Neutrophil (primary cell): ENCODE measurements around the gene SLC25A43.

ENCODE experiments used
- H3K27ac ChIP-seq: fragments of 200-600 bp; sonication (generic); 2 replicates; pipeline ENCODE4 v1.5.1; 2016; ENCODE audit warnings: mild to moderate bottlenecking, moderate library complexity
- H3K27me3 ChIP-seq: fragments of 200-600 bp; sonication (generic); 2 replicates; pipeline ENCODE4 v1.6.0; 2016; ENCODE audit warnings: mild to moderate bottlenecking
- H3K36me3 ChIP-seq: fragments of 200-600 bp; sonication (generic); 2 replicates; pipeline ENCODE4 v1.5.1; 2017
- H3K4me1 ChIP-seq, 2 experiments: fragments of 200-600 bp in 1 of 2; sonication (generic) in 1 of 2; 1 replicate in 1 of 2; 2 replicates in 1 of 2; pipeline versions ENCODE4 v1.5.1 to v1.6.1; 2013 to 2016; ENCODE audit warnings: low read depth in 1 of 2, low read length in 1 of 2, mild to moderate bottlenecking in 1 of 2, moderate library complexity in 1 of 2; ENCODE audit not compliant: control insufficient read depth in 1 of 2, insufficient read depth in 1 of 2
- H3K4me3 ChIP-seq, 2 experiments: fragments of 200-600 bp in 1 of 2; sonication (generic) in 1 of 2; 1 replicate in 1 of 2; 2 replicates in 1 of 2; pipeline ENCODE4 v1.5.1; 2013 to 2016; ENCODE audit warnings: low read depth in 1 of 2, low read length in 1 of 2, mild to moderate bottlenecking in 1 of 2, moderate library complexity in 1 of 2
- H3K9me3 ChIP-seq: fragments of 200-600 bp; sonication (generic); 2 replicates; pipeline ENCODE4 v1.5.1; 2016
- CTCF ChIP-seq: fragments of 200-600 bp; sonication (generic); IDR thresholded peaks from 2 replicates; pipeline ENCODE4 v1.5.1; 2016; ENCODE audit warnings: antibody characterized with exemption

SLC25A43 gene

DNA sequence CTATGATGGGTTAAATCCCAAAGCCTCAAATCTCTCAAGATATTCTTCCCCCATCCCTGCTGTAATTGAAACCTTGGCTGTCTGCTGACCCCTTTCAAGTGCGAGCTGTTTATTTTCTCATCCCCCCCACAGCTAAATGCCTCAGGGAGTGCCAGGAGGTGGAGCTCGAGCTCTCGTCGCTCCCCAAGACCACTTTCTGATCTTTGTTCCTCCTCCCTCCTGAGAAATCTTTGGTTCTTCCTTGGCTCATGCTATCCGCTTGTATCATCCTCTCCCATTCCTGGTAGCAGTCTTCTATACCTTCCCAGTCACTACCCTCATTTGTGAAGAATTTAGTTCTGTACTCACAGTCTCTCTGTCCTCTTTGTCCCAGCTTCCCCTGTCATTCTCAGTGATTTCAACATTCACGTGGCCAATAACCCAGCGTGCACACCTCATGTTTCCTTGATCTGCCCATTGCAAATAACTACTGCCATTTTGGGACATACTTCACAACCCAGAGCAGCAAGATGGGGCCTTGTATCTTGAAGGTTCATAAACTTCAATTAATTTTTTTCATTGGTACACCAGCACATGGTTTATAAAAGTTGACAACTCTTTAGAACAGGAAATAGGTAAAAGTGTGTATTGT lies 9.2 kb upstream of the SLC25A43 start:
- no peak for TF ChIP-seq CTCF
- no peaks in the 10 kb centered on the region for H3K27me3 ChIP-seq
- no peaks in the 10 kb centered on the region for H3K4me1 ChIP-seq
- no peaks in the 10 kb centered on the region for H3K9me3 ChIP-seq
- no peak overlapping the region for H3K27ac ChIP-seq
- no peak overlapping the region for H3K4me3 ChIP-seq
- H3K36me3 ChIP-seq: no peaks in the 10 kb centered on the region

- Histone ChIP-seq H3K27me3 (no peaks in the 10 kb centered on the region), H3K4me1 (no peaks in the 10 kb centered on the region), H3K9me3 (no peaks in the 10 kb centered on the region), H3K36me3 (no peaks in the 10 kb centered on the region), H3K27ac (no peak overlapping the region), H3K4me3 (no peak overlapping the region)
- TF ChIP-seq CTCF: no peak
Measured at GRCh38 chrX:119391279-119391678, 7.9 kb upstream of the SLC25A43 start.

DNA sequence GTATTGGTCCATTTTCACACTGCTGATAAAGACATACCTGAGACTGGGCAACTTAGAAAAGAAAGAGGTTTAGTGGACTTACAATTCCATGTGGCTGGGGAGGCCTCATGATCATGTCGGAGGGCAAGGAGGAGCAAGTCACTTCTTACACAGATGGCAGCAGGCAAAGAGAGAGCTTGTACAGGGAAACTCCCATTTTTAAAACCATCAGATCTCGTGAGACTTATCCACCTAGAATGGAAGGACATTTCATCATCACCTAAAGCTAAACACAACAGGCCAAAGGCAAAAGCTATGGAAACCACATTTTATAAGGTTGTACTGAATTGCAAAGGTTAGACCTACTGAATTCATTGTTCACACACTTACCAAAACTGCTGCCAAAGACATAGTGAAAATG lies 6.0 kb upstream of the SLC25A43 start:
- no peak overlapping the region for H3K4me3 ChIP-seq
- H3K27me3 ChIP-seq: no peaks in the 10 kb centered on the region
- H3K36me3 ChIP-seq: no peaks in the 10 kb centered on the region
- H3K27ac ChIP-seq: no peak overlapping the region
- TF ChIP-seq CTCF: no peak
- no peaks in the 10 kb centered on the region for H3K9me3 ChIP-seq
- no peaks in the 10 kb centered on the region for H3K4me1 ChIP-seq

- no peak overlapping the region for H3K27ac ChIP-seq
- H3K4me3 ChIP-seq: peak overlapping the region; percentile 47 to 59
- no peaks in the 10 kb centered on the region for H3K36me3 ChIP-seq
- H3K9me3 ChIP-seq: no peaks in the 10 kb centered on the region
- H3K4me1 ChIP-seq: peaks cover 0 to 4% of the 10 kb centered on the region in 2 experiments
- H3K27me3 ChIP-seq: peaks cover 9% of the 10 kb centered on the region
- no peak for TF ChIP-seq CTCF
Measured at GRCh38 chrX:119398587-119398973, 556 bp upstream of the SLC25A43 start.

DNA sequence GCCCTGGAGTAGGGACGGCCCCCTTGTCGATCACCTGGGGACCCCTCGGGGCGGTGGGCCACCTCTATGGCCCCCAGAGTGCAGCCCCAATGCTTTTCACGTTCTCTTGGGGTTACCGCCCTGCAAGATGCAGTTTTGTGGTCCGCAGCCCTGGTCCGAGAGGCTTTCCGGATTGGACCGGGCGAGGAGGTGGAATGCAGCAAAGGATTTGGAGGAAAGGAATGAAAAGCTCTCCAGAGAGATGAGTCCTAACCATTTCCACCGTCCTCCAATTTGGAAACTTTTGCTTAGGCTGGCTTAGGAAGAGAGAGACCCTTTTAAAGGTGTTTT lies 601 bp downstream of the SLC25A43 start:
- H3K27ac ChIP-seq: no peak overlapping the region
- no peaks in the 10 kb centered on the region for H3K9me3 ChIP-seq
- H3K4me1 ChIP-seq: peaks cover 0 to 4% of the 10 kb centered on the region in 2 experiments
- peaks cover 9% of the 10 kb centered on the region for H3K27me3 ChIP-seq
- peak overlapping the region in 1 of 2 experiments; percentile 59 for H3K4me3 ChIP-seq
- TF ChIP-seq CTCF: no peak
- no peaks in the 10 kb centered on the region for H3K36me3 ChIP-seq

DNA sequence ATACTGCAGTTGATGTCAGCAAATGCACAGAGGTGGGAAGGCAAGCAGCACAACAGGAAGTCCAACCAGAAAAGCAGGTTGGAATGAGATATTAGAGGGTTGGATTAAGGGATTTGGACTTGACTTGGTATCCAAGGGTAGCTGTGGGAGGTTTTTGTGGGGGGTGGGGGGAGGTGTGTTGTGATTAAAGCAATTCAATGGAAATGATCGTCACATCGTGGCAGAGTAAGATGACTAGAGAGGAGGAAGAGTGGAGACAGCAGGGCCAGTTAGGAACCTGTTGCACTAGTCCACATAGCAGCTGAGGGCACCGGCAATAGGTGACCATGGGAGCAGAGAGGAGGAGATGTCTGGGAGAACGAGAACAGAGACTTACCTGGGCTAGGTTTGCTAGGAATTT lies 2.4 kb downstream of the SLC25A43 start:
- Histone ChIP-seq H3K27ac (no peak overlapping the region), H3K36me3 (no peaks in the 10 kb centered on the region), H3K27me3 (peaks cover 9% of the 10 kb centered on the region), H3K4me1 (peaks cover 0 to 4% of the 10 kb centered on the region in 2 experiments), H3K9me3 (no peaks in the 10 kb centered on the region), H3K4me3 (no peak overlapping the region)
- TF ChIP-seq CTCF: no peak
